ENCODE results near the gene MAGEH1.
"Not testable (repeated sequence)": the region's sequence is repeated elsewhere in the genome, so short reads cannot be mapped to it uniquely, and the experiment has no call there.

Gene MAGEH1

DNA sequence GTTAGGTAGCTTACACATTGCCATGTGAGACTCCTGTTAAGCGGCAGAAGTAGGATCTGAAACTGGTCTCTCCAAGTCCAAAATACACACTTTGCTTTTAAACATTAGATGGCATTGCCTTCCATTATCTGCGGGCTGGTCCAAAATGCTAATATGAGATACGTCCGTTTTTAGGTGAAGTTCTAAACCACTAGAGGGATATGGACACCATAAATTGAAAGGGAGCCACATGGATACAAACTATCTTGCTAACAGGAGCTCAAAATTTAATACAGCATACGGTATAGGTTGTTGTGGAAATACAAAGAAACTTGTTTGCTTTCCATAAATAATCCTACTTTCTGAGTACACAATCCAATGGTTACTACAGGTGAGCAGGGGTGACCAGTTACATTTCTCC is 13.9 kb downstream of the MAGEH1 start:
- H3K4me3 ChIP-seq (ENCODE audit: low read depth, low read length); in situ Hi-C loops (cut with HindIII; ENCODE audit: low sequenced_read_pairs); DNase-seq (ENCODE audit: low read depth, low spot score): not testable (repeated sequence)

- H3K4me3 ChIP-seq (ENCODE audit: low read depth, low read length); in situ Hi-C loops (cut with HindIII; ENCODE audit: low sequenced_read_pairs); DNase-seq (ENCODE audit: low read depth, low spot score): not testable (repeated sequence)
These were observed 28.0 kb downstream of the MAGEH1 start for GRCh38 chrX:55479956-55480355.

DNA sequence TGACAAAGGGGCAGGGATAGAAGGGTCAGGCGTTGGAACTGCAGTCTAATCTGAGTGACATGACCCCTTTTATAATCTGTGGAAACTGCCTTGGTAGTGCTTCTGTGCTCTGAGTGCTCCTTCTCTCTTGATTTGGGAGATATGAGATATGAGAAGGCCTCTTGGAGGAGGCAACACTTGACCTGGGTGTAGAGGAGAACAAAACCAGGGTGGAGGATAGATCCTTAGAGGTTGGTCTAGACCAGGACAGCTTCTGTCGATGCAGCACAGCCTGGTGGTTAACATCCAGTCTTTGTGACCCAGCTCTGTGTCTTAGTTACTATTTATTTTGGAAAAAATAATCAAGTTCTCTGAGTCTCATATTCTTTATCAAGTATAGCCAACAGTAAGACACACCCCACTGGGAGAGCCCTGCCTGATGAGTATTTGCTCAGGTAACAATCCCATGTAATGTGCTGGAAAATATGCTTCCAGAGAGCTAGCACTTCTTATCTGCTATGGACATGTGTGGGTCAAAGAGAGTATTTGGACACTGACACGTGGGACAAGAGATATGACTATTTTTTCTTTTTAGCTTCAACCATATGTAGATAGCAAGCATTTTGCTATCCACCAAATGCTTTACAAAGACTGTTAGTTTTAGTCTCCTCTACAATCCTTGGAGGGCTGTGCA is 28.6 kb downstream of the MAGEH1 start:
- no peak overlapping the region for H3K4me3 ChIP-seq (ENCODE audit: low read depth, low read length)
- TF ChIP-seq, protein P1, sequence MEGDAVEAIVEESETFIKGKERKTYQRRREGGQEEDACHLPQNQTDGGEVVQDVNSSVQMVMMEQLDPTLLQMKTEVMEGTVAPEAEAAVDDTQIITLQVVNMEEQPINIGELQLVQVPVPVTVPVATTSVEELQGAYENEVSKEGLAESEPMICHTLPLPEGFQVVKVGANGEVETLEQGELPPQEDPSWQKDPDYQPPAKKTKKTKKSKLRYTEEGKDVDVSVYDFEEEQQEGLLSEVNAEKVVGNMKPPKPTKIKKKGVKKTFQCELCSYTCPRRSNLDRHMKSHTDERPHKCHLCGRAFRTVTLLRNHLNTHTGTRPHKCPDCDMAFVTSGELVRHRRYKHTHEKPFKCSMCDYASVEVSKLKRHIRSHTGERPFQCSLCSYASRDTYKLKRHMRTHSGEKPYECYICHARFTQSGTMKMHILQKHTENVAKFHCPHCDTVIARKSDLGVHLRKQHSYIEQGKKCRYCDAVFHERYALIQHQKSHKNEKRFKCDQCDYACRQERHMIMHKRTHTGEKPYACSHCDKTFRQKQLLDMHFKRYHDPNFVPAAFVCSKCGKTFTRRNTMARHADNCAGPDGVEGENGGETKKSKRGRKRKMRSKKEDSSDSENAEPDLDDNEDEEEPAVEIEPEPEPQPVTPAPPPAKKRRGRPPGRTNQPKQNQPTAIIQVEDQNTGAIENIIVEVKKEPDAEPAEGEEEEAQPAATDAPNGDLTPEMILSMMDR (IDR thresholded peaks at IDR 0.05; ENCODE audit: low read depth, low read length): no peak
- in situ Hi-C loops (cut with HindIII; ENCODE audit: low sequenced_read_pairs): no loop called here
- DNase-seq (ENCODE audit: low read depth, low spot score): no peak

- H3K4me3 ChIP-seq (ENCODE audit: low read depth, low read length): no peak overlapping the region
- no peak for DNase-seq (ENCODE audit: low read depth, low spot score)
- TF ChIP-seq, protein P1 (IDR thresholded peaks at IDR 0.05; ENCODE audit: low read depth, low read length): no peak
- in situ Hi-C loops (cut with HindIII; ENCODE audit: low sequenced_read_pairs): no loop called here
These were observed 33.0 kb downstream of the MAGEH1 start for GRCh38 chrX:55484948-55485347.

GRCh38 chrX:55486736-55487135 is 34.8 kb downstream of the MAGEH1 start:
- DNase-seq (ENCODE audit: low read depth, low spot score): no peak
- TF ChIP-seq, protein P1 (IDR thresholded peaks at IDR 0.05; ENCODE audit: low read depth, low read length): no peak
- in situ Hi-C loops (cut with HindIII; ENCODE audit: low sequenced_read_pairs): no loop called here
- no peak overlapping the region for H3K4me3 ChIP-seq (ENCODE audit: low read depth, low read length)

- TF ChIP-seq, protein P1 (IDR thresholded peaks at IDR 0.05; ENCODE audit: low read depth, low read length): no peak
- in situ Hi-C loops (cut with HindIII; ENCODE audit: low sequenced_read_pairs): no loop called here
- no peak for DNase-seq (ENCODE audit: low read depth, low spot score)
- no peak overlapping the region for H3K4me3 ChIP-seq (ENCODE audit: low read depth, low read length)
These were observed 35.2 kb downstream of the MAGEH1 start for GRCh38 chrX:55487143-55487542.

- peak overlapping the region; percentile 16 for H3K4me3 ChIP-seq (ENCODE audit: low read depth, low read length)
- TF ChIP-seq, protein P1 (IDR thresholded peaks at IDR 0.05; ENCODE audit: low read depth, low read length): no peak
- no peak for DNase-seq (ENCODE audit: low read depth, low spot score)
- in situ Hi-C loops (cut with HindIII; ENCODE audit: low sequenced_read_pairs): no loop called here
These were observed 36.2 kb downstream of the MAGEH1 start for GRCh38 chrX:55488006-55488592.

All from astrocyte of the spinal cord (primary cell).